HG02970 (cell line): ENCODE results near the gene NCKAP5L.
A peak's percentile ranks its signal among the peaks of the same experiment; 100 is the strongest.

Source experiments
- ATAC-seq: cut with Tn5 transposase; IDR thresholded peaks from one replicate; pipeline ENCODE4 v1.9.1; 2021; ENCODE audit warnings: mild to moderate bottlenecking, moderate library complexity, moderate number of reproducible peaks; ENCODE audit not compliant: unreplicated experiment, low FRiP score

NCKAP5L gene

DNA sequence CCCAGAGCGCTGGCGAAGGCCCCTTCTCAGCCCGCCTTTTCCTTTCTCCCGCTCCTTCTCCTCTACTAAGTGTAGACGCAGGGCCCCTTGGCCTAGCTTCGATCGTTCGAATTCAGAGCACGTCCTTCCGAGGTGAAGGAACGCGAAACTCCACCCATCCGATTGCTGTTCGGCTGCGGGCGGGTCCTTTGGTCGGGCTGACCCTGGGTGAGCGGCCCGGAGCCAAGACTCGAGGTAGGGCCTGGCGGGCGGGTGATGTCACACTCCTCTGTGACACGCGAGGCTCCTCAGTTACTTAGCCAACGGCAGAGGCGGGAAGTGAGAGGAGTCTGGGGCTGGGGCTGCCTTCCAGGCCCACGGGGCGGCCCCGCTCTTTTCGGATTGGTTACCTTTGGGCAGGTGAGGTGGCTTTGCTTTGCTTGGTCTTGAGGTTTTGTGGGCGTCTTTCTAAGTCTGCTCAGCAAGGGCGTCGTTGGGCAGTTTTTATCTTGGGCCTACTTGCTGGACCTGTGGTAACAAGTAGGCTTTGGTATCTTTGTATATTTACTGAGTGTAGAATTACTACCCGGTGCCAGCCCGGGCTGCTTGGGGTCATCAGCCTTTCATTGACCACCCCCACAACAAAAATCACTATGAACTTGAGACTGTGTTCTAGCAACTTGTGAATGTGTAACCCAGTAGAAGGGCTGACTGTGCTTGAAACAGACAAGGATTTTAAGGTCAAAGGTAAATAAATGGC lies 86.2 kb downstream of the NCKAP5L start:
- peak; percentile 43 for ATAC-seq
